Measurements from ENCODE around the gene DUSP6.

DUSP6 gene

DNA sequence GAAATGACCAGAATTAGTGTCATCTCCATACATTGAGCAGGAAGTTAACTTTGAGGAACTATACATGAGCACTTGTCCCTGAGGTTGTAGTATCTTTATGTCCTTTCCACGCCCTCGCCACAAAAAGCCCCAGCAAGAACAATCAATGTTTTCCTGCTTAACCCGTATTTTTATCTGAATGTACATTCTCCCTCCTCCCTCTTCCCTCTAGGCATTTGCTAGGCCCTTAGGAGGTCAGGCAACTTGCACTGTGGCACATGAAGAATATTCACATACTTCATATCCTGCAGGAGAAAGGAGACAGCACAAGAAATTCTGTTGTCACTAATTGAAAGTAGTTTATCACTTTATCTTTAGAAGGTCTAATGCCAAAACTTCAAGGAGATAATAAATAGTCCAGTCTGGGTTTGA is 18.1 kb upstream of the DUSP6 start:
- TF ChIP-seq, protein P1, sequence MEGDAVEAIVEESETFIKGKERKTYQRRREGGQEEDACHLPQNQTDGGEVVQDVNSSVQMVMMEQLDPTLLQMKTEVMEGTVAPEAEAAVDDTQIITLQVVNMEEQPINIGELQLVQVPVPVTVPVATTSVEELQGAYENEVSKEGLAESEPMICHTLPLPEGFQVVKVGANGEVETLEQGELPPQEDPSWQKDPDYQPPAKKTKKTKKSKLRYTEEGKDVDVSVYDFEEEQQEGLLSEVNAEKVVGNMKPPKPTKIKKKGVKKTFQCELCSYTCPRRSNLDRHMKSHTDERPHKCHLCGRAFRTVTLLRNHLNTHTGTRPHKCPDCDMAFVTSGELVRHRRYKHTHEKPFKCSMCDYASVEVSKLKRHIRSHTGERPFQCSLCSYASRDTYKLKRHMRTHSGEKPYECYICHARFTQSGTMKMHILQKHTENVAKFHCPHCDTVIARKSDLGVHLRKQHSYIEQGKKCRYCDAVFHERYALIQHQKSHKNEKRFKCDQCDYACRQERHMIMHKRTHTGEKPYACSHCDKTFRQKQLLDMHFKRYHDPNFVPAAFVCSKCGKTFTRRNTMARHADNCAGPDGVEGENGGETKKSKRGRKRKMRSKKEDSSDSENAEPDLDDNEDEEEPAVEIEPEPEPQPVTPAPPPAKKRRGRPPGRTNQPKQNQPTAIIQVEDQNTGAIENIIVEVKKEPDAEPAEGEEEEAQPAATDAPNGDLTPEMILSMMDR (IDR thresholded peaks at IDR 0.05; ENCODE audit: low read depth, low read length, poor library complexity, severe bottlenecking) = no peak
- no peak overlapping the region for H3K4me2 ChIP-seq (ENCODE audit: low read length)
- no peak overlapping the region for H3K27ac ChIP-seq (ENCODE audit: low read depth, low read length)
- H3K79me2 ChIP-seq (ENCODE audit: control insufficient read depth, low read length) = no peaks in the 10 kb centered on the region
- H3K27me3 ChIP-seq (ENCODE audit: control insufficient read depth, low read length) = peaks cover 13% of the 10 kb centered on the region
- no peaks in the 10 kb centered on the region for H3K9me2 ChIP-seq (replicated peaks; ENCODE audit: control insufficient read depth, low read length)
- no peaks in the 10 kb centered on the region for H3K4me1 ChIP-seq (ENCODE audit: control insufficient read depth, low read length)
- H4K20me1 ChIP-seq (ENCODE audit: control insufficient read depth, insufficient read depth, low read depth, low read length) = no peaks in the 10 kb centered on the region
- no peaks in the 10 kb centered on the region for H3K36me3 ChIP-seq (ENCODE audit: control insufficient read depth, low read length)
- H3F3A ChIP-seq (ENCODE audit: control insufficient read depth, insufficient read depth) = no peaks in the 10 kb centered on the region
- no peaks in the 10 kb centered on the region for H3K9me3 ChIP-seq (ENCODE audit: control insufficient read depth, insufficient read depth, low read length)
- H3K4me3 ChIP-seq (ENCODE audit: low read length) = no peak overlapping the region

DNA sequence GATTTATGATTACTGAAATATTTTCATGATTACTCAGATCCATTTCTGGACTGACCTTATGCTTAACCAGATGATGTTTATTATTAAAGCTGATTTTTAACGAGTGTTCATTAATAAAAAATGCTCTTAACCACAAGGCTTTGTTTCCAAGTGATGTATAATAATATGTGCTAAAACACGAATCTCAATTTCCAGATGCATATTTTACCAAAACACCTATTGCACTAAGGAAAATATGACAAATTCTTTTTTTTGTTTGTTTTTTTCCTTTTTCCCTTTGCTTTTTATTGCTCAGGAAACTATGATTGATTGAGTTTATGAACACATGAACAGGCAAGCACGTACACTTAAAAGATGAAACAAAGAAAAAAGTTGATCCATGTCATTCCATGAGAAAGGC is 16.9 kb upstream of the DUSP6 start:
- no peak overlapping the region for H3K4me2 ChIP-seq (ENCODE audit: low read length)
- no peaks in the 10 kb centered on the region for H4K20me1 ChIP-seq (ENCODE audit: control insufficient read depth, insufficient read depth, low read depth, low read length)
- H3K9me2 ChIP-seq (replicated peaks; ENCODE audit: control insufficient read depth, low read length) = no peaks in the 10 kb centered on the region
- no peaks in the 10 kb centered on the region for H3K4me1 ChIP-seq (ENCODE audit: control insufficient read depth, low read length)
- peaks cover 21% of the 10 kb centered on the region for H3K27me3 ChIP-seq (ENCODE audit: control insufficient read depth, low read length)
- no peak for TF ChIP-seq EZH2phosphoT487 (IDR thresholded peaks at IDR 0.05; ENCODE audit: borderline replicate concordance, low read length)
- TF ChIP-seq, protein P1 (IDR thresholded peaks at IDR 0.05; ENCODE audit: low read depth, low read length, poor library complexity, severe bottlenecking) = no peak
- H3K9me3 ChIP-seq (ENCODE audit: control insufficient read depth, insufficient read depth, low read length) = no peaks in the 10 kb centered on the region
- H3K4me3 ChIP-seq (ENCODE audit: low read length) = no peak overlapping the region
- no peaks in the 10 kb centered on the region for H3F3A ChIP-seq (ENCODE audit: control insufficient read depth, insufficient read depth)
- H3K36me3 ChIP-seq (ENCODE audit: control insufficient read depth, low read length) = no peaks in the 10 kb centered on the region
- H3K79me2 ChIP-seq (ENCODE audit: control insufficient read depth, low read length) = no peaks in the 10 kb centered on the region
- no peak overlapping the region for H3K27ac ChIP-seq (ENCODE audit: low read depth, low read length)

DNA sequence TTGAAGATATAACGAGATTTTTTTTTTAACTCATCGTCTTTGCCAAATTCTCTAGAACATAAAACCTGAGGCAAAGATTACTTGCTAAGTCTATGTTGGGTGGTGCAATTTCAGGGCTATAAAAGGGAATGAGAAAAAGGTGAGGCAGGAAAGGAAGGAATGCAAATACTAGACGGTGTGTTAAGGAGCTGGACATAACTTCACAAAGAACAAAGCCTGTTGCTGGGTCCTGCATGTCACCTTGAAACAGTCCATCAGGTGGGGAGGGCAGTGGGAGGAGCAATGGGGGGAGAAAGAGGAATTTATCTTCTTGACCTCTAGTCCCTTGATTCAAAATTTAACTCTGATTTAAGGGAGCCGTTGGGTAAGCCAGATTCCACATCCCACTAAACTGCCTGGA is 16.1 kb upstream of the DUSP6 start:
- no peaks in the 10 kb centered on the region for H3K36me3 ChIP-seq (ENCODE audit: control insufficient read depth, low read length)
- no peak overlapping the region for H3K4me2 ChIP-seq (ENCODE audit: low read length)
- H3K9me2 ChIP-seq (replicated peaks; ENCODE audit: control insufficient read depth, low read length) = no peaks in the 10 kb centered on the region
- H3K27me3 ChIP-seq (ENCODE audit: control insufficient read depth, low read length) = peaks cover 25% of the 10 kb centered on the region
- H3F3A ChIP-seq (ENCODE audit: control insufficient read depth, insufficient read depth) = no peaks in the 10 kb centered on the region
- TF ChIP-seq, protein P1 (IDR thresholded peaks at IDR 0.05; ENCODE audit: low read depth, low read length, poor library complexity, severe bottlenecking) = no peak
- no peak for TF ChIP-seq EZH2phosphoT487 (IDR thresholded peaks at IDR 0.05; ENCODE audit: borderline replicate concordance, low read length)
- H3K27ac ChIP-seq (ENCODE audit: low read depth, low read length) = no peak overlapping the region
- H3K79me2 ChIP-seq (ENCODE audit: control insufficient read depth, low read length) = no peaks in the 10 kb centered on the region
- no peaks in the 10 kb centered on the region for H3K4me1 ChIP-seq (ENCODE audit: control insufficient read depth, low read length)
- H4K20me1 ChIP-seq (ENCODE audit: control insufficient read depth, insufficient read depth, low read depth, low read length) = no peaks in the 10 kb centered on the region
- no peak overlapping the region for H3K4me3 ChIP-seq (ENCODE audit: low read length)
- H3K9me3 ChIP-seq (ENCODE audit: control insufficient read depth, insufficient read depth, low read length) = no peaks in the 10 kb centered on the region
